Pancreas (tissue), 10 donors: Measurements from ENCODE around the gene HNRNPUL2. TPM values are rescaled to one million over a fixed set of nuclear protein-coding genes. Genes with fewer than 3 reads are reported as not detected.
"Not testable (repeated sequence)": the region's sequence is repeated elsewhere in the genome, so short reads cannot be mapped to it uniquely, and the experiment has no call there.

ENCODE experiments used
- ATAC-seq, 4 donors: fragments of 200-7000 bp; cut with Tn5 transposase; one replicate each; pipeline versions ENCODE4 v1.8.0 to v1.9.1; 2020; ENCODE audit warnings: mild to moderate bottlenecking in 4 of 4, moderate library complexity in 4 of 4
- DNase-seq, 6 donors: peaks; one replicate each; pipeline ENCODE4 v3.0.0-alpha.2; 2020
- FAIRE-seq: peaks from 2 replicates; lab custom pipeline; 2012; peaks lifted over from hg19 to GRCh38; lab: Jason Lieb, UNC
- H3K27ac ChIP-seq, 4 donors: fragments of 200-600 bp; sonication (generic); 1 replicate in 3 of 4; 2 replicates in 1 of 4; pipeline versions ENCODE4 v1.5.0 to v1.8.0; 2020
- H3K27me3 ChIP-seq, 4 donors: fragments of 200-600 bp; one replicate each; pipeline ENCODE4 v1.8.0; 2021
- H3K36me3 ChIP-seq, 3 donors: fragments of 200-600 bp; sonication (generic) in 1 of 3; one replicate each; pipeline versions ENCODE4 v1.5.0 to v1.8.0; 2020 to 2021
- H3K4me1 ChIP-seq, 3 donors: fragments of 200-600 bp; one replicate each; pipeline ENCODE4 v1.8.0; 2021
- H3K4me3 ChIP-seq, 4 donors: fragments of 200-600 bp; sonication (generic) in 2 of 4; one replicate each; pipeline versions ENCODE4 v1.5.0 to v1.8.0; 2020 to 2021
- H3K9me3 ChIP-seq, 4 donors: fragments of 200-600 bp; one replicate each; pipeline ENCODE4 v1.8.0; 2021
- WGBS, 2 donors: extraction: QIAGEN DNeasy Blood & Tissue Kit; methylation state at CpG; one replicate each; pipeline ENCODE4 v1.1.7; 2013; 5-methylcytosine and 5-hydroxymethylcytosine counted together
- intact Hi-C, 3 donors: fragments of 100-400 bp; cut with DNase I; formaldehyde crosslinking; loops; one replicate each; pipeline versions ENCODE4 v1.11.1 to v1.14.2; 2022
- polyA plus RNA-seq, 2 donors: library from polyadenylated mRNA; stranded (reverse); fragments of 200-250 nt; gene quantifications; one replicate each; pipeline ENCODE4 v1.2.3, GENCODE V29; 2013
- total RNA-seq, 6 donors: library from RNA; stranded (reverse); fragmentation: NEBNext Ultra II Directional in 4 of 6; extraction: Animal tissue kit (Norgen Biotek cat#: 25700) in 4 of 6; gene quantifications; one replicate each; pipeline versions ENCODE4 v1.2.1 to v1.2.4, GENCODE V29; 2021 to 2023
- TF ChIP-seq, protein P1 (sequence below), 4 donors: fragments of 200-600 bp; sonication (generic) in 3 of 4; IDR thresholded peaks; one replicate each; pipeline versions ENCODE4 v1.5.0 to v1.8.0; 2021; ENCODE audit warnings: antibody characterized with exemption in 4 of 4
- donor health status: healthy with polysubstance abuse.
- donor health status: DM: no; HTN: no; CAD: no; lungs with moderate emphysema.
- donor health status: DM: no; HTN: no; CAD: no.
- donor health status: control.
- donor health status: control.
- donor health status: Bipolar disorder and iron deficiency.
- donor health status: DM: yes; HTN: yes; CAD: no.
- donor health status: DM: no; HTN: no; CAD: no.
- donor health status: DM: no; HTN: no; CAD: no.
- donor health status: DM: yes; HTN: yes; CAD: no.

The HNRNPUL2 gene
- total and polyA plus RNA-seq, 8 donors, result 17.5 to 26.2 (median 18.6) TPM

DNA sequence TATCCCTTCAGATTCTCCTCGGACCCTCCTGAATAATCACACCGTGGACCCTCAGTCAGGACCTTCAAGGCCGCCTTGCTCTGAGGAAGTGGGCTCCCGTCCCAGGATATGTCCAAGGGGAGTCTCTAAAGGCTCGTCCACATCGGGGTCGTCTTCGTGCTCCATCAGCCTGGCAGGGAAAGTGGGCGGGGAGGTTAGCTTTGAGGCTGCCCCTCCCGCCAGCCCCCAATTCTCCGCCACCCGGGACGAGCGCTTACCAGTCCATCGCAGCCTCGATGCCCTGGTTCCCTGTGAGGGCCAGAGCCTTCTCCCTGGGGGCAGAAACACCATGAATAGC lies 48.9 kb downstream of the HNRNPUL2 start:
- intact Hi-C loops, result no loop called here
- Histone ChIP-seq H3K4me1 (peaks cover 2 to 14% (median 13%) of the 10 kb centered on the region in 3 donors), H3K36me3 (peaks cover 0 to 4% (median 0%) of the 10 kb centered on the region in 3 donors), H3K27ac (peak overlapping the region; percentile 40 to 87 (median 74)), H3K27me3 (no peaks in the 10 kb centered on the region), H3K4me3 (peak overlapping the region; percentile 68 to 98 (median 96)), H3K9me3 (no peaks in the 10 kb centered on the region)
- DNase-seq, result no peak
- no peak for FAIRE-seq
- TF ChIP-seq, protein P1, sequence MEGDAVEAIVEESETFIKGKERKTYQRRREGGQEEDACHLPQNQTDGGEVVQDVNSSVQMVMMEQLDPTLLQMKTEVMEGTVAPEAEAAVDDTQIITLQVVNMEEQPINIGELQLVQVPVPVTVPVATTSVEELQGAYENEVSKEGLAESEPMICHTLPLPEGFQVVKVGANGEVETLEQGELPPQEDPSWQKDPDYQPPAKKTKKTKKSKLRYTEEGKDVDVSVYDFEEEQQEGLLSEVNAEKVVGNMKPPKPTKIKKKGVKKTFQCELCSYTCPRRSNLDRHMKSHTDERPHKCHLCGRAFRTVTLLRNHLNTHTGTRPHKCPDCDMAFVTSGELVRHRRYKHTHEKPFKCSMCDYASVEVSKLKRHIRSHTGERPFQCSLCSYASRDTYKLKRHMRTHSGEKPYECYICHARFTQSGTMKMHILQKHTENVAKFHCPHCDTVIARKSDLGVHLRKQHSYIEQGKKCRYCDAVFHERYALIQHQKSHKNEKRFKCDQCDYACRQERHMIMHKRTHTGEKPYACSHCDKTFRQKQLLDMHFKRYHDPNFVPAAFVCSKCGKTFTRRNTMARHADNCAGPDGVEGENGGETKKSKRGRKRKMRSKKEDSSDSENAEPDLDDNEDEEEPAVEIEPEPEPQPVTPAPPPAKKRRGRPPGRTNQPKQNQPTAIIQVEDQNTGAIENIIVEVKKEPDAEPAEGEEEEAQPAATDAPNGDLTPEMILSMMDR (IDR thresholded peaks at IDR 0.05), result no peak
- peak in 1 of 4 donors; percentile 5 for ATAC-seq
- 1% methylated on average over 16 of the region's 16 CpGs for WGBS, 2 donors

DNA sequence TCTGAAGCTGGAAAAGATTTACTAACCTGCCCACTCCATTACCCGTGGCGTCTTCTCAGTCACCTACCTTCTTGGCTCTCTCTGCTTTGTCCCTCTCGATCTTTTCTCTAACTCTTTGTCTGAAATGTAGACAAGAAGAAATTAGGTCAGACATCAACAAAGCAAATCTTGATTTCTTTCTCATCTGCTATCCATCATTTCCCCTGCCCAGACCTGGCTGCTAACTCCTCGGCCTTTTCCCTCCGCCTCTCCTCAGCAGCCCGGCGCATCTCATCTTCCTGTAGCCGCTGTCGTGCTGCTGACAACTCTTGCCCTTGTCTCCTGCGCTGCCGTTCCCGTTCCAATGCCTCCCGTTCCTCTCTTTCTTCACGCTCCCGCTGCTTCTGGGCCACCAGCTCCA lies 49.5 kb downstream of the HNRNPUL2 start:
- Histone ChIP-seq H3K4me1 (peaks cover 9 to 21% (median 20%) of the 10 kb centered on the region in 3 donors), H3K27me3 (no peaks in the 10 kb centered on the region), H3K4me3 (peak overlapping the region in 2 of 4 donors; percentile 94 to 97), H3K36me3 (peaks cover 0 to 4% (median 0%) of the 10 kb centered on the region in 3 donors), H3K9me3 (no peaks in the 10 kb centered on the region), H3K27ac (no peak overlapping the region)
- DNase-seq, result no peak
- intact Hi-C loops, result no loop called here
- TF ChIP-seq, protein P1 (IDR thresholded peaks at IDR 0.05), result no peak
- FAIRE-seq, result no peak
- 64 to 72% methylated on average over 15 of the region's 15 CpGs for WGBS, 2 donors
- no peak for ATAC-seq

DNA sequence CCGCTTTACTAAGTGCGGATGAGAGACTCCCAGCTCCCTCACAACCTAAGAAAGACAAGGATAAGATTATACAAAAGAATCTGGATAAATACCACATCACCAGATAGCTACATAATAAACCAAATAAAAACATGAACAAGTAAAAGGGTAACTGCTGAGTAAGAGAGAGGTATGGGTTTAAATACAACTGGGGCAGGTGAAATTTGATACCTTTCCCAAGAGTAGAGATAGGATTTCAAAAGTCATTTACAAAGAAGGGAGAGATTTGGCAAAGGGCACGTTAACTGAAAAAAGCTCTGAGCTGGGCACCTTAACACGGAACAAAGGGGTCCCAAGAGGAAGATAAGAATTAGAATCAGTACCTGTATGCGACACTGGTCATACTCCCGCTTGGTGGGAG lies 50.1 kb downstream of the HNRNPUL2 start:
- no peaks in the 10 kb centered on the region for H3K9me3 ChIP-seq
- no peak overlapping the region for H3K4me3 ChIP-seq
- peaks cover 0 to 4% (median 0%) of the 10 kb centered on the region in 3 donors for H3K36me3 ChIP-seq
- intact Hi-C loops, result no loop called here
- H3K27me3 ChIP-seq, result no peaks in the 10 kb centered on the region
- DNase-seq (no peak), ATAC-seq (no peak), FAIRE-seq (no peak)
- 62 to 67% methylated on average over 6 of the region's 6 CpGs for WGBS, 2 donors
- TF ChIP-seq, protein P1 (IDR thresholded peaks at IDR 0.05), result no peak
- H3K27ac ChIP-seq, result no peak overlapping the region
- H3K4me1 ChIP-seq, result peaks cover 11 to 23% (median 23%) of the 10 kb centered on the region in 3 donors

DNA sequence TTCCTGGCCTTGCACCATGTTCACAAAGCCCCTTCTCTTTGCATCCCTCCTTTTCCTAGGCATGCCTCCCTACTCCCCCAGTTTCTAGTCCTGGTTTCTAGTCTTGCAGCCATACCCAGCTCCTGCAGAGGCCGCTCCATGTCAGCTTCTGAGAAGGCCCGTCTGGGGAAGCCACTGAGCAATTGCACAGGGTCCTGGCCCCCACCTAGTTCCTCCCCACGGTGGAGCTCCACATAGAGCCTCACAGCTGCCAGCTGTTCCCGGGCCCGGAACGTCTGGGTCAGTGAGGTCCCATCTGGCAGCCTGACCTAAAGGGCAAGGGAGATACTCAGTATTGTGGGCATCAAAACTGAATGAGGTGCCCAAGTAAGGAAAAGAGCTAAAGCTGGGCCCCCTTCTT lies 50.6 kb downstream of the HNRNPUL2 start:
- H3K36me3 ChIP-seq, result peaks cover 0 to 4% (median 0%) of the 10 kb centered on the region in 3 donors
- WGBS, 2 donors, result 34 to 41% methylated on average over 6 of the region's 6 CpGs
- peaks cover 11 to 23% (median 23%) of the 10 kb centered on the region in 3 donors for H3K4me1 ChIP-seq
- H3K27ac ChIP-seq, result no peak overlapping the region
- no peaks in the 10 kb centered on the region for H3K9me3 ChIP-seq
- ATAC-seq (no peak), DNase-seq (no peak), FAIRE-seq (no peak)
- intact Hi-C loops, result no loop called here
- TF ChIP-seq, protein P1 (IDR thresholded peaks at IDR 0.05), result no peak
- no peak overlapping the region for H3K4me3 ChIP-seq
- H3K27me3 ChIP-seq, result no peaks in the 10 kb centered on the region

DNA sequence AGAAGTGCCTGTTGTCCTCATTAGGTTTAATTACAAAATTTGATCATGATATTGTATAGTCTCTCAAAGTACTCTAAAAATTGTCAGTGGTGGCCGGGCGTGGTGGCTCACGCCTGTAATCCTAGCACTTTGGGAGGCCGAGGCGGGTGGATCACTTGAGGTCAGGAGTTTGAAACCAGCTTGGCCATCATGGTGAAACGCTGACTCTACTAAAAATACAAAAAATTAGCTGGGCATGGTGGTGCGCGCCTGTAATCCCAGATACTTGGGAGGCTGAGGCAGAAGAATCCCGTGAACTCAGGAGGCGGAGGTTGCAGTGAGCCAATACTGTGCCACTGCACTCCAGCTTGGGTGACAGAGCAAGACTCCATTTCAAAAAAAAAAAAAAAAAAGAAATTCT lies 51.8 kb downstream of the HNRNPUL2 start:
- ATAC-seq, FAIRE-seq, H3K36me3 ChIP-seq, H3K27ac ChIP-seq, H3K9me3 ChIP-seq, H3K4me3 ChIP-seq, intact Hi-C loops, H3K27me3 ChIP-seq, DNase-seq: not testable (repeated sequence)
- peaks cover 11 to 29% (median 28%) of the 10 kb centered on the region in 3 donors for H3K4me1 ChIP-seq
- WGBS, 2 donors, result 93% methylated on average over 10 of the region's 10 CpGs
